ENCODE measurements around the gene BAZ1B.
"Not testable (repeated sequence)": the region's sequence is repeated elsewhere in the genome, so short reads cannot be mapped to it uniquely, and the experiment has no call there.

Gene BAZ1B

GRCh38 chr7:73539709-73540108 is 17.6 kb upstream of the BAZ1B start:
- H4K20me1 ChIP-seq (ENCODE audit: insufficient read depth, low read length): peaks cover 17% of the 10 kb centered on the region
- H3K27me3 ChIP-seq (ENCODE audit: insufficient read depth, low read length, poor library complexity): no peaks in the 10 kb centered on the region
- no peak overlapping the region for H2AFZ ChIP-seq (ENCODE audit: low read depth, low read length)
- peaks cover 42% of the 10 kb centered on the region for H3K79me2 ChIP-seq (ENCODE audit: insufficient read depth, low read length)
- TF ChIP-seq EZH2 (IDR thresholded peaks at IDR 0.05; ENCODE audit: borderline replicate concordance, low read depth, low read length, severe bottlenecking) (no peak), CTCF (IDR thresholded peaks at IDR 0.05; ENCODE audit: borderline replicate concordance, extremely low read depth, low read length, poor library complexity, severe bottlenecking) (no peak)
- H3K4me3 ChIP-seq (ENCODE audit: low read depth in 1 of 2, low read length in 2 of 2): no peak overlapping the region
- ATAC-seq (ENCODE audit: insufficient read depth, low read depth) (no peak), DNase-seq (no peak)
- H3K4me1 ChIP-seq (ENCODE audit: insufficient read depth, low read length): no peaks in the 10 kb centered on the region
- no peak overlapping the region for H3K27ac ChIP-seq (ENCODE audit: low read length)
- H3K36me3 ChIP-seq (ENCODE audit: insufficient read depth, low read length): peaks cover 88% of the 10 kb centered on the region
- H3K9ac ChIP-seq (ENCODE audit: low read depth, low read length): no peak overlapping the region
- no peaks in the 10 kb centered on the region for H3K9me3 ChIP-seq (ENCODE audit: insufficient read depth, low read length, severe bottlenecking)
- no peak overlapping the region for H3K4me2 ChIP-seq (ENCODE audit: insufficient read depth, low read length)

GRCh38 chr7:73538510-73538909 is 16.4 kb upstream of the BAZ1B start:
- Histone ChIP-seq H3K79me2 (ENCODE audit: insufficient read depth, low read length) (peaks cover 31% of the 10 kb centered on the region), H4K20me1 (ENCODE audit: insufficient read depth, low read length) (peaks cover 12% of the 10 kb centered on the region), H3K36me3 (ENCODE audit: insufficient read depth, low read length) (peaks cover 78% of the 10 kb centered on the region)
- not testable (repeated sequence) for H3K4me1 ChIP-seq (ENCODE audit: insufficient read depth, low read length); H3K9ac ChIP-seq (ENCODE audit: low read depth, low read length); H3K9me3 ChIP-seq (ENCODE audit: insufficient read depth, low read length, severe bottlenecking); DNase-seq; H3K4me3 ChIP-seq (ENCODE audit: low read depth in 1 of 2, low read length in 2 of 2); ATAC-seq (ENCODE audit: insufficient read depth, low read depth); H3K27ac ChIP-seq (ENCODE audit: low read length); H3K4me2 ChIP-seq (ENCODE audit: insufficient read depth, low read length); H3K27me3 ChIP-seq (ENCODE audit: insufficient read depth, low read length, poor library complexity); H2AFZ ChIP-seq (ENCODE audit: low read depth, low read length)

DNA sequence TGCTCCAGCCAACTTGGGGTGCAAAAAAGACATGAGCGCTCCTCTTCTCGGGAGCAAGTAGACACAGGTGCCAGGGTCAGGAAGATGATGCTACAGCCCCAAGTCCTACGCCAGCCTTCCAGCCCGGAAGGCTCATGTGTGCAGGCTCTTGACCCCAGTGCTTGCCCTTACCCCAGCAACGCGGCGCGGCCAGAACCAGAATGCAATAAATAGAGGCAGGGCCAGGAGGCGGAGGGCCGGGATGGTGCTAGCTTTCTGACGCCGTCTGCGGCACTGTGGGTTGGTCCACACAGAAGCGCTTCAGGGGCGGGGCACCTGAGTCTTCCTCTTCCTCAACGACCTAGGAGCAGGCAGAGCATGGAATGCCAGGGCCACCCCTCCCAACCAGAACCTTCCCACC is 15.0 kb upstream of the BAZ1B start:
- H3K36me3 ChIP-seq (ENCODE audit: insufficient read depth, low read length): peaks cover 69% of the 10 kb centered on the region
- H3K9me3 ChIP-seq (ENCODE audit: insufficient read depth, low read length, severe bottlenecking): no peaks in the 10 kb centered on the region
- no peak overlapping the region for H3K27ac ChIP-seq (ENCODE audit: low read length)
- no peaks in the 10 kb centered on the region for H3K27me3 ChIP-seq (ENCODE audit: insufficient read depth, low read length, poor library complexity)
- no peak overlapping the region for H3K4me2 ChIP-seq (ENCODE audit: insufficient read depth, low read length)
- no peak overlapping the region for H3K4me3 ChIP-seq (ENCODE audit: low read depth in 1 of 2, low read length in 2 of 2)
- TF ChIP-seq CTCF (IDR thresholded peaks at IDR 0.05; ENCODE audit: borderline replicate concordance, extremely low read depth, low read length, poor library complexity, severe bottlenecking): no peak
- peaks cover 17% of the 10 kb centered on the region for H3K79me2 ChIP-seq (ENCODE audit: insufficient read depth, low read length)
- no peaks in the 10 kb centered on the region for H3K4me1 ChIP-seq (ENCODE audit: insufficient read depth, low read length)
- DNase-seq (no peak), ATAC-seq (ENCODE audit: insufficient read depth, low read depth) (no peak)
- H2AFZ ChIP-seq (ENCODE audit: low read depth, low read length): no peak overlapping the region
- no peak overlapping the region for H3K9ac ChIP-seq (ENCODE audit: low read depth, low read length)
- peaks cover 7% of the 10 kb centered on the region for H4K20me1 ChIP-seq (ENCODE audit: insufficient read depth, low read length)

GRCh38 chr7:73536479-73536878 is 14.4 kb upstream of the BAZ1B start:
- Histone ChIP-seq H3K4me1 (ENCODE audit: insufficient read depth, low read length) (no peaks in the 10 kb centered on the region), H3K27me3 (ENCODE audit: insufficient read depth, low read length, poor library complexity) (no peaks in the 10 kb centered on the region), H3K9ac (ENCODE audit: low read depth, low read length) (no peak overlapping the region), H4K20me1 (ENCODE audit: insufficient read depth, low read length) (peaks cover 3% of the 10 kb centered on the region; the same call in 1 of the 2 replicates), H3K36me3 (ENCODE audit: insufficient read depth, low read length) (peaks cover 63% of the 10 kb centered on the region), H3K4me2 (ENCODE audit: insufficient read depth, low read length) (no peak overlapping the region), H2AFZ (ENCODE audit: low read depth, low read length) (no peak overlapping the region), H3K9me3 (ENCODE audit: insufficient read depth, low read length, severe bottlenecking) (no peaks in the 10 kb centered on the region), H3K79me2 (ENCODE audit: insufficient read depth, low read length) (peaks cover 12% of the 10 kb centered on the region), H3K27ac (ENCODE audit: low read length) (no peak overlapping the region), H3K4me3 (ENCODE audit: low read depth in 1 of 2, low read length in 2 of 2) (no peak overlapping the region)
- ATAC-seq (ENCODE audit: insufficient read depth, low read depth): no peak
- no peak for TF ChIP-seq CTCF (IDR thresholded peaks at IDR 0.05; ENCODE audit: borderline replicate concordance, extremely low read depth, low read length, poor library complexity, severe bottlenecking)
- TF ChIP-seq EZH2 (IDR thresholded peaks at IDR 0.05; ENCODE audit: borderline replicate concordance, low read depth, low read length, severe bottlenecking): no peak
- no peak for DNase-seq

- H3K79me2 ChIP-seq (ENCODE audit: insufficient read depth, low read length); H3K27ac ChIP-seq (ENCODE audit: low read length); H3K9ac ChIP-seq (ENCODE audit: low read depth, low read length); H3K4me3 ChIP-seq (ENCODE audit: low read depth in 1 of 2, low read length in 2 of 2); H2AFZ ChIP-seq (ENCODE audit: low read depth, low read length); ATAC-seq (ENCODE audit: insufficient read depth, low read depth); H3K4me2 ChIP-seq (ENCODE audit: insufficient read depth, low read length); H3K9me3 ChIP-seq (ENCODE audit: insufficient read depth, low read length, severe bottlenecking); H3K4me1 ChIP-seq (ENCODE audit: insufficient read depth, low read length); H4K20me1 ChIP-seq (ENCODE audit: insufficient read depth, low read length); DNase-seq; H3K27me3 ChIP-seq (ENCODE audit: insufficient read depth, low read length, poor library complexity): not testable (repeated sequence)
- H3K36me3 ChIP-seq (ENCODE audit: insufficient read depth, low read length): peaks cover 60% of the 10 kb centered on the region
Measured at GRCh38 chr7:73535918-73536317, 13.8 kb upstream of the BAZ1B start.
